Fibroblast of peridontal ligament (primary cell): ENCODE data around the gene EIF5A.

Source experiments
- DNase-seq: peaks from one replicate; pipeline ENCODE4 v3.0.0-alpha.2; 2010; ENCODE audit errors: extremely low read depth

EIF5A gene

GRCh38 chr17:7313088-7313889, 5.9 kb downstream of the EIF5A start:
- DNase-seq, result no peak

GRCh38 chr17:7313890-7314718, 6.7 kb downstream of the EIF5A start:
- no peak for DNase-seq

GRCh38 chr17:7314719-7315569, 7.5 kb downstream of the EIF5A start, which contains the start of gene GPS2:
Gene GPS2, minus strand, starts transcription at chr17:7315360. Its CDS starts 308 bp downstream, at chr17:7315052.
- DNase-seq, result peak; percentile 64

DNA sequence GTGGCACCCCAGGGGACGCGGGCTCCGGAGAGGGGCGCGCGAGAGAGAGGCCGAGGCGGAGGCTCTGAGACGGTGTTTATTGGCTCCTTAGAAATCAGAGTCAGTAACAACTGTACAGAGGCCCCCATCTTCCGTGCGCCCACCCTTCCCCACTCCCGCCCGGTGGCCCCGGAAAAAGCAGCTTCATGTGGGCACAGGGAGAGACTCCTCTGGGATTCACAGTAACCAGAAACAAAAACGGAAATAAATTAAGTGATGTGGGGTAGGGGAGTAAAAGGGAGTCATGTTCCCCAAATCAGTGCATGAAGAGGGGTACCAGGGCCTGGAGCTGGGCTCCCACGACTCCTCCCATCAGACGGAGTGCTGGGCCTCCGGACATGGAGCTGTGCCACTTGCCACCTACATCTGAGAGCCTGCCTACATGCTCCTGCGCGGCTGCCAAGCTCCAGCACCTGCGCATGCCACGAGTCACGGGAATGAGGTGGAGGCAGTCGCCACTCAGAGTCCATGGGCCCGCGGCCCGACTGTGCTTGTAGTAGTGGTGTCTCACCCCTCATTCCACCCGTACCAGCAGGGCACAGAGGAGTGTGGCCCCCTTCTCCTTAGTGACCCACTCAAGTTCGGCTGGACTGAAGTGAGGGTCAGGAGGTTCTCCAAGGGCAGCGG, 8.3 kb downstream of the EIF5A start:
- DNase-seq, result no peak

DNA sequence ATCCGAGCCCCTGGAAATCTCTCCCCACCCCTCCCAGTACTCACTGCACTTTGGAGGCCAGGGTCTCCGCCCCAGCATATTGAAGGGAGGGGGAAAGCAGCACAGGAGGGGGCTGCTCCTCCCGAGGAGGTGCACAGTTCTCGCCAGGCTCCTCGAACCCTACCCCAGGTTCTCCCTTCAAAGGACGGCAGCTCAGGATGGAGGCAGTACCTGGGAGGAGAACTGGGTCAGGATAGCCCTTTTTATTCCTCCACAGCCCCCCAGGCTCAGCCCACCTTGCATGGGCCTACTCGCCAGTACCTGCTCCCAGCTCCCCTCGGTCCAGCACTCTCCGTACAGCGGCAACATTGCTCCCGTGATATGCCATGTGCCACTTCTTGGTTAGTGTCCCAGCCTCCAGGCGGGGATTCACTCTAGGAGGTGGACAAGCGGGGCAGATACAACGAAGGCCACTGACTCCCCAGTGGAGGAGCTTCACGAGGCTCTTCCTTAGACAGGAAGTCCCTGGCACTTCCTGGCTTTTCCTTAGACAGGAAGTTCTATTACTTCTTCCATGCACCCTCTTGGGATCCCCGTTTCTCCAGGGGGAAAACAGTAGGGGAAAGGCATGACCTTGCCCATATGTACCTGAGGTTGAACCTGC, 9.9 kb downstream of the EIF5A start:
- no peak for DNase-seq

- no peak for DNase-seq
Observed at GRCh38 chr17:7318121-7318860, 10.9 kb downstream of the EIF5A start.

DNA sequence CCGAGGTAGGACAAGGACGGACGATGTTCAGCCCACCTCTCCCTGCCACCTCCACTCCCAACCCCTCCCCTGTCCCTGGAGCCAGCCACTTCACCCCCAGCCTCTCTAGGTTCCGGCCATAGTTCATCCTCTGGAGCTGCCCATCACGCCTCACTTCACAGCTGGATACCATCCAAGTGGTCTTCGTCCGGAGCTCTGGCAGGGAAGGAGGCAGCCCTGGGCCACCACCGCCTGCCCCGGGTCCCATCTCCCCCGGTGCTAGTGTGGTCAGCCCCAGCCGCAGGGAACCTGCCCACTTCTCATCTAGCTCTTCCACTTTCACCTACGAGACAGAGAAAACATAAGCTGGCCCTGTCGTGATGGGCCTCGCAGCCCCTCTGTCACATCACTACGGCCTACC, 14.0 kb downstream of the EIF5A start:
- no peak for DNase-seq

DNA sequence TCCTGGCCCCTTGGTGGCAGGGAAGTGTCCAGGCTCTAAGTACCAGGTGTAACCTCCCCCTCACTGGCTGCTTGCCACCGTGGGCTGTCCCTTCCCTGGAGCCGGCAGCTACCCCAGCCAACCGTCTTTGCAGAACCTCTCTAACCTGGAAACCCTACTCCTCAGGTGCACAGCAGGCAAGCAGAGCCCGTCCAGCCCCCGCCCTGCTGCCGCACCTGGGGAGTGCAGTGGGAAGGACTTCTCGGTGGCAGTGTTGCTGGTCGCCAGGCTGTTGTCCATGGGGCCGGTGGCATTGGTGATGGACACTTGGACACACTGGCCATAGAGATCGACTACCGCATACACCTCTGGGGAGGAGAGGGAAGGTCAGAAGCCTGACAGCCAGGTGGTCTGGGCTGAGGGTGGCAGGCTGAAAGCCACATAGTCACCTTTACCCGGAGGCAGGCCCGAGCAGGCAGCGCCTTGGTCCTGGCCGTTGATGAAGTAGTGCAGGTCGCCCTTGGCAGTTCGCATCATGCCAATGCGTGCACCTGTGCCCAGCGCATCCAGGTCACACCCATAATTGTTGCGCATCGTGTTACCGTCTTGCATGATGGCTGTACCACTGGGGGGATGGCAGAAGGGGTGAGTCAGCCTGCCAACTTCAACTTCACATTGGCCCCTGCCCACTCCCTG, 15.2 kb downstream of the EIF5A start:
- no peak for DNase-seq

DNA sequence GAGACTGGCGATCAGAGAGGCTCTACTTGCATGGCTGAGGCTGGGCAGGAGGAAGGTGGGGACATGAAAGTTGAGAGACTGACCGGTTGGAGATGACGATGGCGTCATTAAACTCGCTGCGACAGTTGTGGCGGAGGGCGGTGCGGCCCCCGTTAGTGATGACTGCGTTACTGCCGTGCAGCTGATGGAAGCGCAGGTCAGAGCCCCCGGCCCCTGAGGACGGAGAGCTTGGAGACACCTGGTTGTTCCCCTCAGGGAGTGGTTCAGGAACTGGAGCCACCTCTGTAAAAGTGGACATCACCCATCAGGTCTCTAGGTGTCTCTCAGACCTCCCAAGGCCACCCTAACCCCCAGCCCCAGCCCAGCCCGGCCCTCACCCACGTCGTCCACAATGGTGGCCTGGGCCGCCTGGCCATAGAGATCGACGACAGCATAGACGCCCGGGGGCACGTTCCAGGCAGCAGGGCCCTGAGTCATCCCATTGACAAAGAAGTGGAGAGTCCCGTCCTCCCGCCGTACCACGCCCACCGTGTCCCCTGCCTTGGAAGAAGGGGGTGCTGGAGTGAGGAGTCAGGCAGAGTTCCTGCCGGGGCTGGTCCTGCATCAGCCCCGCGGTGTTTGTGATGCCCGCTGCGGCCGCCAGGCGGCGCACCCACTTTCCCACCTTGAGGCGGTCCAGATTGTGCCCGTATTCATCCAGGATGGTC, 16.5 kb downstream of the EIF5A start:
- no peak for DNase-seq

DNA sequence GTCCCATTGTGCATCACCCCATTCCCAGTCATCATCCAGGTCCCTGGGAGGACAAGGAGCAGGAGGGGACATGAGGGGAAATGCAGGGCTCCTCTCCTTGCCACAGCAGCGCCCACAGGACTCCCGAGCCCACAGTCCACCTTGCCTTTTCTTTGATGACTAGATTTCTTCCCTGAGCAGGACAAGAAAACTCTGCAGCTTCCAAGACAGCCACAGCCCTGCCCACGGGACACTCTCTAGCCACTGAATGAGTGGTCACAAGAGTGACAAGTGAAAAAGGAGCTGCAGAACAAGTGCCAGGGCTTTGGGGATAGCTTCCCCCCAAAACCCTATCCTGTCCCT, 17.0 kb downstream of the EIF5A start:
- no peak for DNase-seq

- DNase-seq, result no peak
Observed at GRCh38 chr17:7325031-7325528, 17.7 kb downstream of the EIF5A start.

DNA sequence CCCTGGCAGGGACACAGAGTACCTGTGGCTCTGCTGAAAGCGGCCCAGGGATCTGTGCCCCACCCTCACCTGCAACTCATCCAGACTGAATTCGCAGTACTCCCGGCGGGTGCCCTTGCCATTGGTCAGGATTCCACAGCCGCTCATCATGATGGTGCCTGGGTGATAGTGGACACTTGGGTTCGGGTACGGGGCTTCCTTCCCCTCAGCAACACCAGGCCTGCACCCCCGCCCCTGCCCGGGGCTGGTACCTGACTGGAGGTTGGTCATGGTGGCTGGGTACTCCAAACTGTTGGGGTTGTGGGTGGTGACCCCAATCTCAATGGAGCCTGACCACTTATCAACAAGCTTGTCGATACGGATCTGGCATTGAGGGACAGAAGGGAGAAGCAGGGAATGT, 18.8 kb downstream of the EIF5A start:
- DNase-seq, result no peak

DNA sequence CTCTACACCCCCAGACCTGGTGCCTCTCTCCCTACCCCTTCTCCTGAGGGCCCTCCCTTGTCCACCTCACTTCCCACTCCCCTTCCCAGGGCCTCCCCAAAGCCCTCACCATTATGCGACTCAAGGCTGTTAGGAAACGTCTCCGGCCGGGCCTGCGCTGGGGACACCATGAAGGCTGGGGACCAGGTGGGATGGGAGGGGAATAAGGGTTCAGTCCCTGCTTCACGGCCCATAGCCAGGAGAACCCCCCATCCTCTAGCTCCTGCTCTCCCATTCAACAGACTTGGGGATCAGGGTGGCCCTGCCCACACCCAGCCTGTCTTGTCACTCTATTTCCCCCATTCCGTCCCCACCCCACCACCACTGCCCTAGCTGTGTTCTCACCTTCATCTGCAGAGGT, 19.6 kb downstream of the EIF5A start:
- DNase-seq, result no peak

- DNase-seq, result no peak
Observed at GRCh38 chr17:7327501-7327900, 20.1 kb downstream of the EIF5A start.

DNA sequence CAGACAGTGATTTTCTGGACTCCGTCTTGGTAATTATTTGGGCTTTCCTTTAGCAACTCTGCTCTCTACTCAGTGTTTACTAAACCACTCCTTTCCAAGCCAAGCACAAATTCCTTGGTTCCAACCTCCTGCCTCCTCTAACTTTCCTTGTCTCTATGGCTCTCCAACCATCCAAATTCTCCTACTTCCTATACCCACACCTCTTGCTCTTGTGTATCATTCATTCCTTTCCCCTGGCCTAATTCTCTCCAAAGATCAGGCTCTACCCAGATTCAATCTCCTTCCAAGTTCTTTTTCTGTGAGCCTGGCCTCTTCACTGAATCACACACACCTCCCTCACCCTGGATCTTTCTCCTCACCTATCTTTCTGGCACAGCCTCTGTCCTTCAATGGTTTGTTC, 20.6 kb downstream of the EIF5A start:
- DNase-seq, result no peak

GRCh38 chr17:7328840-7329373, 21.5 kb downstream of the EIF5A start, which contains the start of gene NEURL4:
Gene NEURL4, minus strand, starts transcription at chr17:7329335. Its CDS starts 23 bp downstream, at chr17:7329312.
- DNase-seq, result no peak

DNA sequence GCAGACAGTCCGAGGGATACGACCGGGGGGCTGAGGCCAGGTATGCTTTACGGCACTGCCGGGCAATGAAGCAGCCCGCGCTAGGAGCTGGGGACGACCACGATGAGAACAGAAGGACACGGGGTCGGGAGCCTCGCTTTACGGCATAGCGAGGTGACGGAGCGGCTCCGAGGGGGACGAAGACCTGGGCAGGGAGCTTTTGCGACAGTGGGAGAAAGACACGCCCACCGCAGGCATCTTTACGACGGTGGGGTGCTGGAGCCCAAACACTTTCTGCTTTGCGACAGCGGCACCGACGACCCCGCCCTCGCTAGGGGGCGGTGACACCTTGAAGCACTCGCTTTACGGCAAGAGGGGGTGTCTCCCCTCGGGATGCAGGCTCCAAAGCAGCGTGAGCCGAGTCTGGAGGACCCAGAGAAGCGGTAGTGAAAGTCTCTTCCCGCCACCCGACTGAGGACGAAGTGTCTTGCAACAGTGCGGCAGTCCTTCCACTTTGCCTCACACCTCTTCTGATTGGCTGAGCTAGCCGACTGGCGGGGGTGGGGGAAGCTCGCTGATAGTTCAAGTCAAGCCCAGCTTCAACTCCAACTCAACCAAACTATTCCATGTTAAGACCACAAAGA, 22.1 kb downstream of the EIF5A start:
- peak; percentile 97 for DNase-seq

GRCh38 chr17:7329997-7330637, 22.7 kb downstream of the EIF5A start:
- DNase-seq, result peak; percentile 71
